Stimulated activated CD8-positive, alpha-beta memory T cell treated with anti-CD3 and anti-CD28 coated beads, Interleukin-15, amount 100 ng/mL, for 24 hours (primary cell): ENCODE results near the gene KAT6B.

Source experiments
- DNase-seq: peaks from one replicate; pipeline ENCODE4 v3.0.0-alpha.2; 2020; ENCODE audit warnings: low read depth

The KAT6B gene

DNA sequence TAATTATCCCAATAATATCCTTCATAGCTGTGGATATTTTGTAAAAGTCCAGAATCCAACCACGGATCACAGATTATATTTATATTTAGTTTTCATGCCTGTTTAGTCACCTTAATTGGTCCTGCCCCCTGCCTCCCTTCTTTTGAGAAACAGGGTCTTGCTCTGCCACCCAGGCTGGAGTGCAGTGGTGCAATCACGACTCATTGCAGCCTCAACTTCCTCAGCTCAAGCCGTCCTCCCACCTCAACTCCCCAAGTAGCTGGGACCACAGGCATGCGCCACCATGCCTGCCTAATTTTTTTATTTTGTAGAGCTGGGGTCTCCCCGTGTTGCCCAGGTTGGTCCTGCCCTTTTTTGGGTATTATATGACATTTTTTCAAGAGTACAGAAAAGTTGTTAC lies 129.4 kb downstream of the KAT6B start:
- DNase-seq: no peak

DNA sequence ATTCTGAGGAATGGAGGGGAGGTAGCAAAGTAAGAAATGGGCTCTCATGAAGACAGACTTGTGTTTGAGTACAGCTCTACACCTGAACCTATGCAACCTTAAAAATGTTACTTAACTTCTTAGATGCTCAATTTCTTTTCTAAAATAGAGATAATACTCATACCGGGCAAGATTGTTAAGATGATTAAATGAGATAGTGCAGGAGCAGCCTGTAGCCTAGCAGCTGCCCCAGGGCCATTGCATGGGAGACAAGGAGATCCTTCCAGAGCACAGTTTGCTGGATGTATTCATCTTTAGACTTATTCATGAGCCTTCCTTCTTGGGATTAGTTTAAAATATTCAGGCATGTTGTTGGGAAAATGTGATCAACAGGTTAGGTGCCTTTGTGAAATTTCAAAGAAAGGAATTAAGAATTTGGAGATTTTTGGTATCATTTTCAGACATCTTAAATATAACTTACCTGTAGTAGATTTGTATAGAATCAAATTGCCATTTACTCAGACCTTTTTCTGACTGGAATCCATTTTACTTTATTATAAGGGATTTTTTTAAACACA lies 130.2 kb downstream of the KAT6B start:
- DNase-seq: no peak

DNA sequence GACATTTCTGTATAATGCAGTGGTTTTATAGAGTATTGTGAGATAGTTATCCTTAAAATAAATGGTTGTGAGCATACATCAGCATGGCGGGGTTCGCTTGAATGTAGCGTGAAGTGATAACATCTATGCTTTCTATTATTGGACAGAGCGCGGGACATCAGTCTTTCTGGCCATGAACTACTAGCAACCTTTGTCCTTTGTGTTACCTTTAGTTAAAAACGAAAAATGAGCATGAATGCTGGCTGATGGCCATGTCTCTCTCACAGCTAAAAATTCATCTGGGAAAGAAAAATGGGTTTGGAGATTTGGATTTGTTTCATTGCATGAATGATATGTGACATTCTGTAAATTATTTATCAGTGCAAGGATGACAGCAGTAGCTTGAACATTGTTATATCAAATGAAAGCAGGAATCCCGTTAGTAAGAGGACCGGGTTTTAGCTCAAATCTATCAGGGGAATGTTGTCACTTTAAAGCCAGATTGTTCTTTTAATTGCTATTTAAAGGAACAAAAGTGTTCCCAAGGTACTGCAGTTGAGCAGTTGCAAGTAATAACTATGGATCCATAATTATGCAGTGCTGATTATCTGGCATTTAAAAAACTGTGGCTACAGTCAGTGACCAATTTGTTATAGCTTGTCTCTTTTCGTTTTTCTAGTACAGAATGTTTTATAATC lies 131.0 kb downstream of the KAT6B start:
- no peak for DNase-seq

DNA sequence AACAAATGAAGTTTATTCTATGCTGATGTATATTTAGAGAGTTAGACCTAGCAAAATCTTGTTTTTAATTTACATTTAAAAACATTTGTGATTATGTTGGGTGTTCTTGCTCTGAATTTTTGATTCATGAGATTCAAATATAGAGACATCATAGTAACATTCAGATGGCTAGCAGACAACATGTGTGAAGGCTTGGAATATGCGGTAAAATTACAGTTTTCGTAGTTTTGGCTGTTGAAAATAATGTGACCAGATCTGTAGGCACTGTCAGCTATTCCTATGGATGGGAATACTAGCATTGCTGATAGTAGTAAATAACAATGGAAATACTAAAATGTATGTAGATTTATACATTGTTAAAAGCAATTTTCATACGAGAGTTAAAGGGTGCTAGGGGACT lies 131.9 kb downstream of the KAT6B start:
- no peak for DNase-seq

DNA sequence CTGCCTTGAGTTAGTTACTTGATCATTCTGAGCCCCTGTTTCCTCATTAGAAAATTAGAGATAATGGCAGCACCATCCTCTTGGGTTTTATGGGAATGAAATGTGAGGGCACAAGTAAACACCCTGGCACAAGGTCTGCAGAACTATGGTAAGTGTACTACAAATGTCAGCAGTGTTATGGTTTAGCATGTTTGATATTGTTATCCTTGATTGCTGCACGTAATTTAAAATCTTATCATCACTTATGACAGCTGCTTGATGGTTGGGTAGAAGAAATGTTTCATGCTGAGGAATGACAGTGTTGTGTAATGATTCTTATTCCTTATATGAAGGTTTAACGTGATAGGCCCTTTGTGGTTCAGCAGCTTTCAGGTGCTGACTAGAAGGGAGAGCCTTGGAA lies 134.3 kb downstream of the KAT6B start:
- DNase-seq: no peak

DNA sequence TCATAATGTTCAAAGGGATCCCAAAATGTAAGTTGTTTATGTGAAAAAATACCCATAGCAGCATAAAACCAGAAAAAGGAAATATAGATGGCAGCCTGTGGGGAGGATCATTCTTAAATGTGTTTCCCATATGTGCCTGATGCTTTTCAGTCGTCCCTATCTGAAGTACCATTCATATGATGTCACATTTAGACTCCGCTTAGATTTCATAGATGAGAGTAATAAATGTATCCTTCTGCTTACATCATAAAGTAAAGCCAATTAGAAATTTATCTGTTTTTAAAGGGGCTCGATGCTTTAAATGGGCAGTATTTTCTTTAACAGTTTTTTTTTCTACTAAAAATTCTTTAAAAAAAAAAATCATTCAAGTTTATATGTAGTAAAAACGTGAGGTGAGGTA lies 136.1 kb downstream of the KAT6B start:
- DNase-seq: no peak

DNA sequence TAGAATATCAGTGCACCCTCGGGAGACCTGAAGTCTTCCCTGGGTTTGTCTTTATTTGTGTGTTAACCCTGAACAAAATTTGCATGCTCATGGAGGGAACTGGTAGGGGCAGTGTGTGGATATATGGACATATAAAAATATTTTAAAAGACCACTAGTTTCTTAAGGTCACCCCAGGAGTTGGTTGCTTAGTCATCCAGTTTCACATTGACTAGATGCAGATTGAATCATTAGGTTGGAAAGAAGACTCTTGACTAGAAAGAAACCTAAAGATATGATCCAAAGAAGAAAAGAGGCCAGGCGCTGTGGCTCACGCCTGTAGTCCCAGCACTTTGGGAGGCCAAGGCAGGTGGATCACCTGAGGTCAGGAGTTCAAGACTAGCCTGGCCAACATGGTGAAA lies 137.1 kb downstream of the KAT6B start:
- DNase-seq: no peak

DNA sequence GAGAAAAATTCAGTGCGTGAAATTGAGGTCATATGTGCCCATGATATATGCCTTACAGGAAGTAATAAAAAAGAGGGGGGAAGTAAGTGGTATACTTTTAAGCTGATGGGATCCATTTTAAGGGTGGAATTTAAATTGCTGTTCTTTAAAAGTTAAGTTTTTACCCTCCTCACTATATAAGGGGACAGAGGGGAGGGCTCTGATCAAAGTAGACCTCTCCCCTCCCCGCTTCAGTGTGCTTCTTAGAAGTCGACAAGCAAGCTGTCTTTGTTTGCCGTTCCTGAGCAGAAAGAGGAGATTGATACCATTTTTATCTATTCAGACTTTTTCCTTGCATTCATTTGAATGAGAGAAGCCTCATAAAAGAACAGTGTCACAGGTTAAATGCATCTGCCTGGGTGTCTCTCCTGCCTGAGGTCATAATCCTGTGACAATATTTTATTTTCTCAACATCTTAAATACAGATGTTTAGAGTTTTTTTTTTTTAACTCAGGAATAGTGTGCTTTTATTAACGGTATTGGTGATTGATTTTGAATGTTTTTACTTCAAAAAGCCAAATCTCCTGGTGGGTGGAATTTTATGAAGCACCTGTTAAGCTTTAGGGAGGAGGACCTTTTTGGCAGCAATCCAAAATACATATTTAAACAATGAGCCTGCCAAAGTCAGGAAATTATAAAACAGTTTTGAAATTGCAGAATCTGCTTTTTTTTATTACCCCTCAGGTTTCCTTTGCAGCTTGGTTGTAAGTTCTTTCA lies 141.7 kb downstream of the KAT6B start:
- no peak for DNase-seq

DNA sequence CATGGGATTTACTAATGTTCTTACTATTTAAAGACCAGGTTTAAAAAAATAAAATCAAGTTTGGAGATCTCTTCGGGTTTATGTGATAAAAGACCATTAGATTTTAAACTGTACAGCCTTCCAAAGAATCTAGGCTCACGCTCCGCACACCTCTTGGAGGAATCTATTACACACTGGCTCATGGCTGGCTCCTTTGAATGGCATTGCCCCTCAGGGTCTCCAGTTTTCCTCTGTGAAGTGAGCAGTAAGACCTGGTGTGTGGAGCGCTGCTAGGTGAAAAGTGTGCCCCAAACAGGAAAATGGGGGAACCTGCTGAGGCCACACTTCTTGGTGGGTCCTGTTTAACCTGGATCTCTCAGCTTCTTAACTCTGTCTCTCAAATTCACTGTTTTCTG lies 142.3 kb downstream of the KAT6B start:
- DNase-seq: no peak

DNA sequence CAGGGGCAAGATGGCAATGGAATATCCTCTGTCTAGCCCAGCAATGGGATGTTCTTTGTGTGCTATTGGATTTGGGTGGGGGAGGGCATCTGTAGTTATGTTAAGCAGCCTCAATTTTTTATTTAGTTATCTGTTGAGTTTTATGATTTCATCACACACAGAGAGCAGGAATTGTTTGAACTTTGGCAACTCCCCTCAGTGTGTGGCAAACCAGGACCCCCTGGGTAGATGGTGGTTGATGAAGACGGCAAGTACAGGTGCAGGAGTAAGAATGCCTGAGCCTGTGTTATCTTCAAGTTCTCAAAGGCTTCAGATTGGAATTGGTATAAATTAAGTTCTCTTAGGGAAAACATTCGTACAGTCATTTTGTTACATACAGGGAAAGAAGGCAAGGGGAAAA lies 142.7 kb downstream of the KAT6B start:
- DNase-seq: no peak

DNA sequence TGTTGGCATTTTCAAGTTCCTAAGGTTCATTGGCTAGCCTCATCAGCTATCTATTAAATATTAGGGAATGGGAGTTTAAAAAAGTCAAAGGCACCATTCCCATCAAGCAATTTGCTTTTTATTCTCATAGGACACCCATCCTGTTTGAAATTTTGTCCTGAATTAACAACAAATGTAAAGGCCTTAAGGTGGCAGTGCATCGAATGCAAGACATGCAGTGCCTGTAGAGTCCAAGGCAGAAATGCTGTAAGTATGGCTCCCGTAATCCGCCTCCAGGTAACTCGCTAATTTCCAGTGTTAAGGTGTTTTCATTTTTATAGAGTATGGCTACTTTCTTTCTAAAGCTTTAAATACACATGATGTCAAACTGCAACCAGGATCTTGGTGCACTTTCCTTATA lies 143.1 kb downstream of the KAT6B start:
- no peak for DNase-seq

DNA sequence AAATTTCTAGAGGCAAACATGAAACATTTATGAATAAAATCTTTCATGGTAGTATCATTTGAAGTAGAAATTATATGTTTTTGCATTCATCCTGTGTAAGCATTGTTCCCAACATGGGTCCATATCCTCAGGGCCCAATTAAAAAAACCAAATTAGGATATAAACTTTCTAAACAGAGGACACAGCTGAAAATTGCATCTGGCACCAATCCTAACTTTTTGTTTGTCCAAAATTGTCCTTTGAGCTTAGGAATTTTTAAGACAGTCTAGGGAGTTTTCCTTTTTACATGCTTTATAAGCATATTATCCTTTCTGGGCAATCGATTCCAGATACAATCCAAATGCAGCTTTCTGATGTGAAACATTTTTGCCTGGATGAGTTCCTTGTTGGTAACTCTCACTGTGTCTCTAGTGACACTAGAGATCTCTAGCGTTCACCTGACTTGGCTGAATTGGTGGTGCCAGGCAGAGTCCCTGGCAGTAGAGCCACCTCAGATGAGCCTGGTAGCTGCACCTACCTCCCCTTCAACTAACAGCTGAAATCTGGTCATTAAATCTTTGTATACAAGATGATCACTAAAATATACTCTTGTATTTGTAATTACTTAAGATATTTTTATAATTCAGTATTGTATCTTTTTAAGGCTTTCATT lies 147.5 kb downstream of the KAT6B start:
- no peak for DNase-seq

DNA sequence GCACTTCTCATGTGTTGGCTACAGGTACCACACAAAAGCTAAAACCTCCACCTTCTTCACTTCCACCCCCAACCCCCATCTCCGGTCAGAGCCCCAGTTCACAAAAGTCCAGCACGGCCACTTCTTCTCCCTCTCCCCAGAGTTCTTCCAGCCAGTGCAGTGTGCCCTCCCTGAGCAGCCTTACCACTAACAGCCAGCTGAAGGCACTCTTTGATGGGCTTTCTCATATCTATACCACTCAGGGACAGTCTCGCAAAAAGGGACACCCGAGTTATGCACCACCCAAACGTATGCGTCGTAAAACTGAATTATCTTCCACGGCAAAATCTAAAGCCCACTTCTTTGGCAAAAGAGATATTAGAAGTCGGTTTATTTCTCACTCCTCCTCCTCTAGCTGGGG lies 149.4 kb downstream of the KAT6B start:
- DNase-seq: no peak

DNA sequence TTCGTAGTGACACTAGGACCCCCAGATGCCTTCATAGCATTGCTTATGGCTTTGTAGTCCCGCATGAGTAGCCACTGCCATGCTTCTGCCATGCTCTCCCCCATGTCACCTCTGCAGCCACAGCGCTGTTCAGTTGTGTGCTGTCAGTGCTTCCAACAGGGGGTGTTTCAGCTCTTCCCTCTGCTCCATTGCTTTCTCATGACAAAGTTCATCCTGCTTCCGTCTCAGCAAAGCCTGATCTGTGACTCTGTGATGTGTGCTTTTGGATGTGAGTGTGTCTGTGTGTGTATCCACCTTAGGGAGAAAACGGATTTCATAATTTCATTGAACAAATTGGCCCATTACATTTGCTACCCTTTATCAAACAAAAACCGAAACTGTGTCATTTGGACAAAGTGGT lies 150.2 kb downstream of the KAT6B start:
- DNase-seq: no peak

DNA sequence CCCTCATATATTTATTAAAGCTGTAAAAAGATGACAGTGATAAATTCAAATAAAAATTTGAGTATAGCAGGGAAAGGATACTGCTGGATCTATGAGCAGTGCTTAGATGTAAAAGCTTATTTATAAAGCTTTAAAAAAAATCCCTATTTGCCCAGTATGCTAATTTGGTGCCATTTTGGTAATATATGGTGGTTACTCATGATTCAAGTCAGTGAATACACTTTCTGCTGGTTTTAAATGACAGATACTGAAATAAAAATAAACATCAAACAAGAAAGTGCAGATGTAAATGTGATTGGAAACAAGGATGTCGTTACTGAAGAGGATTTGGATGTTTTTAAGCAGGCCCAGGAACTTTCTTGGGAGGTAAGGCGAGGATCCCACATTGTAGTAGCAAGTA lies 150.7 kb downstream of the KAT6B start:
- DNase-seq: no peak

DNA sequence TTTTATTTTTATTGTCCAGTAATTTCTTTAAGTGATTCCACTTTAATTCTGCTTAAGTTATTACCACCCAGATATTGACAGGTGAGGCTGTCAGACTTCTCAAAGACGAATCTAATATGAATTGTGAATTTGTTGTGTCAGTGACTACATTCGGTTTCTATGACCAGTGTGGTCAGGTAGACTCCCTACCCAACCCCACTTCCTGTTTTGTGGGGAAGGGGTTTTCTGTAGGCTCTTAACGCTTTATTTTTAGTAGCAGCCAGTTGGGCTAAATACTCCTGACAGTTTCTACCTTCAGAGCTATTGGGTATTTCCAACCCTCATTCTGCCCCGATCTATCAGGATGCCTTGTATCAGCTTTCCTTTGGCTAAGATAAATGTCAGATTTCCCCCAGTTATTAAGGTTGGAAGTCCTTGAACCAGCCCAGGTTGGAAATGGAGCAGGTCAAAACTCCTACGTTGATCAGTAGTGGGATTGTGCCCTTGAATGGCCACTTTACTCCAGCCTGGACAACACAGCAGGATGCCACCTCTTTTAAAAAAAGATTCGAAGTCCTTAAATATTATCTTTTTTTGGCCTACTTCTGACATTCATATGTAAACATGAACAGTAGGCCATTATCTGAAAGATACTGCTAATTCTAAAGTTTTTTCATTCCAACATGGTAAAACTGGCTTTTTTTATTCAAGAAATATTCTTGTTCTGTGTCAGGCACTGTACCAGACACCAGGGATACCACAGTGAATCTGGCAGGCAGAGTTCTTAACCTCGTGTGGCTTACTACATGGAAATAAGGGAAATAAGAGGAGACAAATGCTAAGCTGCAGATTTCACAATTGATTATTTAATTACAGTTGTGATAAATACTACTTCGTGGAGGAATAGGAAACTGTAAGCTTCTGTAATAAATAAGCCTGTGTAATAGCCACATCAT lies 151.8 kb downstream of the KAT6B start:
- no peak for DNase-seq

DNA sequence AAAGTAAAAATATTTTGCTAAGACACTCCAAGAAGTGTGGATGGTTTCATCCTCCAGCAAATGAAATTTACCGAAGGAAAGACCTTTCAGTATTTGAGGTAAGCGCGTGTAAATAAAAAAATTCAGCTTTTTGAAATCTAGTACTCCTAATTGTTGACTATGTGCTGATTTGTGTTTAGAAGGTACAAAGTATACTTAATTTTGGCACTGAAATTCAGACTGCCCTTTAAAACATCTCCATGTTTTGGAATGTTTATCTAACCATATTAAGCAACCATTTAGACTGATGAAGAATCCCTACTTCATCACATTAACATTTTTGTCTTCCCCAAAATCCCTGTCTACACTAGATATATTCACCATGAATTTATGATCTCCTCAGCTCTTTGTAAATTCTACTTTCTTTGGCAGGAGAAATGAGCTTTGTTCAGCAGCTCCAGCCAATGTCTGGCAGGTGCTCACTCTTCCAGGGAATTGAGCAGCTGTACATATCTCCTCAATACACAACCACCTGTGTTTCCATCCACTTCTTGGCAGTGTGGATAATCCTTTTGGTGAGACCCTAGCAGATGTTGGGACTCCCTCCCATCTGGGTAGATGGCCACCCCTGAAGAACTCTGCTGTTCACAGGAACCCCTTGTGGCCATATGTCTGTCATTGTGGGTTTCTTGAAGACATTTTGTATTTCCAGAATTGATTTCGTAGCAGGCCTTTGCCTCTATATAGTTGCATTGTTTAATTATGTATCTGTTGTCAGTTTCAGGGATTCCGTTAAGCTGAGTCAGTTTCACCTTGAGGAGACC lies 155.6 kb downstream of the KAT6B start:
- no peak for DNase-seq

DNA sequence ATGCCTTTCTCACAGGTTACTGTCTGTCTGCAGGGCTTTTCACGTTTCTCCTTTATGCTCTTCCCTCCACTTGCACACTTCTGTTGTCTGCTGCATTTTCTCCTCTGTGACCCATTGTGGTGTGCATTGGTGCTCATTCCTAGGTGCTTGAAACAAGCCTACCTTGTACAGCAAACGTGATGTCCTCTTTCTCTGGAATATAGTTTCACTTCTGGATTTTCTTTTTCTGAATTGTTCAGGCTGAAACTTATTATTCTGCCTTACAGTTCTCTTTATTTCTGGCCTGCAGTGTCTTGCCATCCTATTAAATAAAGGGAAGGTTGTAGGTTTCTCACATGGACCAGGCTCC lies 156.2 kb downstream of the KAT6B start:
- no peak for DNase-seq

DNA sequence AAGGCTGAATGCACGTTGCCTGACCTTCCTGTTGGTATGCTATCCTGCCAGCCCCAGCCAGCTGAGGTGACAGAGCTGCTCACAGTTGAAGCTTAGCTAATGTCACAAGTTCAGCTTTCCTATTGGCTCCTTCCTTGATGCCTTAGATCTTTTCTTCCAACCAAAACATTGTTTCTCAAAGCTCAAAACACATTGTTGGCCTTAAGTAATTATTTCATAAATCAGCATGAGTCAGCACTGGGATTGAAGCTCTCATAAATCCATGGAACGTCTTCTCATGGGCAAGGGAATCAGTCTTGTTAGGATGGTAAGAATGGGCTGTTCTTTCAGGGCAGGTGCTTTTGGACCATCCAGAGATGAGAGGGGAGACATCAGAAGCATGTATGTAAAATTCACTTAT lies 157.0 kb downstream of the KAT6B start:
- no peak for DNase-seq

DNA sequence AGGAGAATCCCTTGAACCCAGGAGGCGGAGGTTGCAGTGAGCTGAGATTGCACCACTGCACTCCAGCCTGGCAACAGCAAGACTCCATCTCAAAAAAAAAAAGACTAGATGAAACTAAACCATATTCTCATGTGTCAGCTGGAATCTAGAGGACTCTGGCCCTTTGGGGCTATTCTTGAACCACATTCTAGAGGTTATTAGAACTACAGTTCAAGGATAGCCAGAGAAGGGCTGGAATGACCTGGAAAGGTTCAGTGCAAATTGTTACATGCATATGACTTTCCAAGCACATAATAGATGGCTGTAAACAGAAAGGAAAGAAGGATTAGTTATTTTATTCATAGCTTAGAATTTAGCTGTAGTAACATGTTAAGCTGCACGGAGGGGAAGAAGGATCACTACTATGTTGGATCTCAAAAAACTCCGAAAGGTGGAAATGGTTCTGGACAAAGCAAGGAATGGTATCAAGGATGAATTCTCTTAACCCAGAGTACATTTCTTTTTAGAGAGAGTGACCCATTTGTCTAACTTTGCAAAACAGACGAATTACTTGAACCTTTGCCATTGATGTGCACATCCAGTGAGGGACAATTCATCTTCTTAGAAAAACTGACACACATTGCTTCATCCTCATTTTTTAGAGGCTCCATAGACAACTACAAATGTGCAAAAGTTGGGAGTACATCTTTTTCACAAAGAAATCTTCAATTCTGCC lies 161.1 kb downstream of the KAT6B start:
- DNase-seq: no peak
